ENCODE data around the gene WRAP73.
A peak's percentile ranks its signal among the peaks of the same experiment; 100 is the strongest.
"Not testable (repeated sequence)": the region's sequence is repeated elsewhere in the genome, so short reads cannot be mapped to it uniquely, and the experiment has no call there.

The WRAP73 gene

DNA sequence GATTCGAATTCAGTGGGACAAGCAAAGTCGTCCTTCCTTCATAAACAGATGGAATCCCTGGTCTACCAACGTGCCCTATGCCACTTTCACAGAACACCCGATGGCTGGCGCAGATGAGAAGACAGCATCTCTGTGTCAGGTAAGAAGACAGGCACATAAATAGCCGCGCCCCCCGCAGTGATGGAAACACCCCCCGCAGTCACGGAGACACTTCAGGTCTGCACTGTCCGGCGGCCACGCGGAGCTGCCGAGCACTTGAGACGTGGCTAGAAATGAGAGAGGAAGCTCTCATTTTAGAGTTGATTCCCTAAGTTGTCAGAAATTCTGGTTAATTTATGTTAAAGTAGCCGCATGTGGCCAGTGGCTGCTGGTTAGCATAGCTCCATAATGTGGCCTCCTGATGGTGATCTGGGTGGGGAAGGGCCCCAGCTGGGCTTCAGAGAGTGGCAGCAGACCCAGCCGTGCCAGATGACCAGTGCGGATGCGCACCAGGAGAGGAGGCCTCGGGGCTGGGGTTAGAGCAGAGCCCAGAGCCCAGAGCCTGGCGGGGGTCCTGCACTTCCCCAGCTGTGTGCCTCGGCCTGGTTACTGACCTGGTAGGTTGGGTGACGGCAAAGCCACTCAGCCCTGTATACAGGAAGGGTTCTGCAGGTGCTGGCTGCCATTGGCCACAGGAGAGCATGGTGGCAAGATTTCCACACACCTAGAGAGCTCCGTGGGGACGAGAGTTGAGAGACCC lies 22.2 kb downstream of the WRAP73 start:
- DNase-seq, result no peak

DNA sequence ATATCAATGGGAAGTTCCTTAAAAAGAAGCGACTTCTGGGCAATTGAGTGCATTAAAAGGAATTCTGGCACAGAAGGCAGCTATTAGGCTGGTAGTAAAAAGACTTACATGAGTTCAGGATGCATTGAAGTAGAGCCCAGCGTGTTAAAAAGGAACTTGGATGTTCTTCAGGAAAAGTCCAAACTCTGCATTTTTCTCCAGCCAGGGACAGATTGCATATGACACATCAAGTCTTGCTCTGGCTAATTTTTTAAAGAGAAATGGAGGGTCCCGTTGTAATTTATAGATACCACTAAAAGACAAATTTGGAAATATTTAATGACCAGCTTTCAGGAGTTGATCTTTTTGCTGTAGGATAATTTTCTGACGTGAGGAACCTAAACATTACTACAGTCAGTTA lies 23.9 kb downstream of the WRAP73 start:
- no peak for DNase-seq

DNA sequence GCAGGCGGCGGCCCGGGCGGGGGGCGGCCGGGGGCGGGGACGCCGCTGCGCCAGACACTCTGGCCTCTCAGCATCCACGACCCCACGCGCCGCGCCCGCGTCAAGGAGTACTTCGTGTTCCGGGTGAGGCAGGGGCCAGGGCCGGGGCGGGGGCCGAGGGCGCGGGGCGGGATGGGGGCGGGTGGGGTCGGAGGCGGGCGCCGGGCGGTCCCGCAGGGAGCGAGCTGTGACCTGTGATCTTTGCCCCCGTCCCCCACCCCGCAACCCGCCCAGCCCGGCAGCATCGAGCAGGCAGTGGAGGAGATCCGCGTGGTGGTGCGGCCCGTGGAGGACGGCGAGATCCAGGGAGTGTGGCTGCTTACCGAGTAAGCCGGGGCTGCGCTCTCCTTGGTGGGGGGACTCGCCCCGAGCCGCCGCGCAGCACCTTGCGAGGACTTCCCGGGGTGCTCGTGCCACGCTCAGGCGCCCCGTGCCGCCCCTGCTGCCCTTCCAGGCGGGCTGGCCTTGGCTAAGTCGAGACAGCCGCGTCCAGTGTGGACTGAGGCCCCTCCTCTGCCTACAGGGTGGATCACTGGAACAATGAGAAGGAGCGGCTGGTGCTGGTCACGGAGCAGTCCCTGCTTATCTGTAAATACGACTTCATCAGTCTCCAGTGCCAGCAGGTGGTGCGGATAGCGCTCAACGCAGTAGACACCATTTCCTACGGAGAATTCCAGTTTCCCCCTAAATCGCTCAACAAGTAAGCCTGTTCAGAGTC lies 24.6 kb downstream of the WRAP73 start:
- no peak for DNase-seq

DNA sequence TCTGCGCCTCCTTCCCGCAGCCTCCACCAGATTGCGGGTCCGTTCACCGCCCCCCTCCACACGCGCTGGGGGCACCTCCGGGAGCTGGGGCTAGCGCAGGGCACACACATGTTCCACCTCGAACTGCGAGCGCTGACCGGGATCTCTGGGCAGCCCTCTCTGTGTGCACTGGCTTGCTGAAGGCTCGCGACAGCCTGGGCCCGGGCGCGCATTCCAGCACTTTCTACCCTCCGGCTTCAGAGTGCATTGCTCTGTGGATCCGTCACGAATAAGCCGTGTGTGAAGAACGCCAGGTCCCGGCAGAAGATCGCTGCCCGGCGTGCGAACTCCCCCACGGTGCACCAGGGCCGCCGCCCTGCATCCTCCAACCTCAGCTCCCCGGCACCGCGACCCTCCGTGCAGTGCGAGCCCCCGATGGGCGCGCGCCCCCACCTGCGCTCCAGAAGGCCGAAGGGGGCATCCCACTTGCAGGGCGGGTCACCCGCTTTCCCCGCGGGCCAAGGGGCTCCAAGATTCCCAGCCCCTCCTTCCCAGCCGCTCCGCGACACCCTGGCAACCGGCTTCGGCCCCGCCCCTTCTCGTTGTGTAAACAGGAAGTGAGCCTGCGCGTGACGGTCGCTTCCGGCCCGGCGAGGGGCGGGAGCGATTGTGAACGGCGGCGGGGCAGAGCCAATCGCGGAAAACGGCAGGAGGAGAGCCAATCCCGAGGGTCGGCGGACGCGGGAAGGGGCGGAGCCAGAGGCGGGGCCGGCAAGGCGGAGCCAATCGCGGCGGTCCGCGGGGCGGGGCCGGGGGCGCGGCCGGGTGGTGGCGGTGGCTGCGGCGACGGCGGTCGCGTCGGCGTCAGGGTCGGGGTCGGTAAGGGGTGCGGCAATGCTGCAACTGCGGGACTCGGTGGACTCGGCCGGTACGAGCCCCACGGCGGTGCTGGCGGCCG lies 25.4 kb downstream of the WRAP73 start, which contains the start of gene TPRG1L:
TPRG1L (plus strand) TSS at position 816 of the 937 bp plus-strand sequence; CDS start at position 874, 58 bp downstream.
- peak; percentile 99 for DNase-seq

DNA sequence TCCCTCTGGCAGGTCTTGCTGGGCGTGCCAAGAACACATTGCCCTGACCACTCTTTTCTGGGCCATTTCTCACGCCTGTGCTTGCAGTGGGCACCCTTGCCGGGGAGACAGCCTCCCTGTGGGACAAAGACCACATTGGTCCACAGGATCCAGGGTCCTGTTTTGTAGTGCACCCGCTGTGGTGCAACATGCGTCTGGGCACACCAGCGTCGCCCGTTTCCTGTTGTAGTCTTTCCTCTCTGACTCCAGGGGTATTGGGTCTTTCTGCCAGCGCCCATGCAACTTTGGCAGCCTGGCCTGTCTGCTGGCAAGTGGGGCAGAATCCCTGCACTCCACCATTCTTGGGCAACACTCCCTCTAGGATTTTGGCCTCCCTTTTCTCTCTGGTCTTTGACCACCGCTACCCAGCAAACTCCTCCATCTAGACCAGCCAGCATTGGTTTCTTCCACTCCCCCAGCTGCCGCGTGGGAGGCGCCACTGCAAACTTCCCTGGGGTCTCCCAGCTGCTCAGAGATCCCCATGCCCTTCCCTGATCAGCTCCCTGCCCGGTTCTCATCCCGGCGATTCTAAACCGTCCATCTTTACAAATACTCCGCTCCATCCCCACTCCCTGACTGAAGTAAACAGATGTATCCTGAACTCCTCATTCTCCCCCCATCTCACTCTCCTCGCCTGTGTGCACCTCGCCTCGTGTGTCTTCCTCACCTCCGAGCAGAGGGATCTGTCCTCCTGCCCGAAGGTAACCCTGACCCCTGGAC lies 26.3 kb downstream of the WRAP73 start:
- DNase-seq, result no peak

DNA sequence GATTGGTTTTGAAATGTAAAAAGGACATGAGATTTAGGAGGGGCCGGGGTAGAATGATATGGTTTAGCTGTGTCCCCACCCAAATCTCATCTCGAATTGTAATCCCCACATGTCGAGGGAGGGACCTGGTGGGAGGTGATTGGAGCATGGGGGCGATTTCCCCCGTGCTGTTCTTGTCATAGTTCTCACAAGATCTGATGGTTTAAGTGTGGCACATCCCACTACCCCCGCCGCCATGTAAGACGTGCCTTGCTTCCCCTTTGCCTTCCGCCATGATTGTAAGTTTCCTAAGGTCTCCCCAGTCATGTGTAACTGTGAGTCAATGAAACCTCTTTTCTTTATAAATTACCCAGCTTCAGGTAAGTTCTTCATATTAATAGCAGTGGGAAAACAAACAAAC lies 27.8 kb downstream of the WRAP73 start:
- not testable (repeated sequence) for DNase-seq

DNA sequence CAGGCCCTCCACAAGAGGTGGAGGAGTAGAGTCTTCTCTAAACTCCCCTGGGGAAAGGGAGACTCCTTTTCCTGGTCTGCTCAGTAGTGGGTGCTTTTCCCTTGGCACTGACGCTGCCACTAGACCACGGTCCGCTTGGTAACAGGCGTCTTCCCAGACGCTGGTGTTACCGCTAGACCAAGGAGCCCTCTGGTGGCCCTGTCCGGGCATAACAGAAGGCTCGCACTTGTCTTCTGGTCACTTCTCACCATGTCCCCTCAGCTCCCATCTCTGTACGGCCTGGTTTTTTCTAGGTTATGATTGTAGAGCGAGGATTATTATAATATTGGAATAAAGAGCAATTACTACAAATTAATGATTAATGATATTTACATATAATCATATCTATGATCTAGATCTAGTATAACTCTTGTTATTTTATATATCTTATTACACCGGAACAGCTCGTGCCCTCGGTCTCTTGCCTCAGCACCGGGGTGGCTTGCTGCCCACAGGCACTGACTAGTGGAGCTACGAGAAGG lies 28.7 kb downstream of the WRAP73 start:
- DNase-seq, result not testable (repeated sequence)

DNA sequence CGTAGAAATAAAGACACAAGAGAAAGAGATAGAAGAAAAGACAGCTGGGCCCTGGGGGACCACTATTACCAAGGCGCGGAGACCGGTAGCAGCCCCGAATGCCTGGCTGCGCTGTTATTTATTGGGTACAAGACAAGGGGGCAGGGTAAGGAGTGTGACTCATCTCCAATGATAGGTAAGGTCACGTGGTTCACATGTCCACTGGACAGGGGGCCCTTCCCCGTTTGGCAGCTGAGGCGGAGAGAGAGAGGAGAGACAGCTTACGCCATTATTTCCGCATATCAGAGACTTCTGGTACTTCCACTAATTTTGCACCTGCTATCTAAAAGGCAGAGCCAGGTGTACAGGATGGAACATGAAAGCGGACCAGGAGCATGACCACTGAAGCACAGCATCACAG lies 29.2 kb downstream of the WRAP73 start:
- DNase-seq, result no peak

DNA sequence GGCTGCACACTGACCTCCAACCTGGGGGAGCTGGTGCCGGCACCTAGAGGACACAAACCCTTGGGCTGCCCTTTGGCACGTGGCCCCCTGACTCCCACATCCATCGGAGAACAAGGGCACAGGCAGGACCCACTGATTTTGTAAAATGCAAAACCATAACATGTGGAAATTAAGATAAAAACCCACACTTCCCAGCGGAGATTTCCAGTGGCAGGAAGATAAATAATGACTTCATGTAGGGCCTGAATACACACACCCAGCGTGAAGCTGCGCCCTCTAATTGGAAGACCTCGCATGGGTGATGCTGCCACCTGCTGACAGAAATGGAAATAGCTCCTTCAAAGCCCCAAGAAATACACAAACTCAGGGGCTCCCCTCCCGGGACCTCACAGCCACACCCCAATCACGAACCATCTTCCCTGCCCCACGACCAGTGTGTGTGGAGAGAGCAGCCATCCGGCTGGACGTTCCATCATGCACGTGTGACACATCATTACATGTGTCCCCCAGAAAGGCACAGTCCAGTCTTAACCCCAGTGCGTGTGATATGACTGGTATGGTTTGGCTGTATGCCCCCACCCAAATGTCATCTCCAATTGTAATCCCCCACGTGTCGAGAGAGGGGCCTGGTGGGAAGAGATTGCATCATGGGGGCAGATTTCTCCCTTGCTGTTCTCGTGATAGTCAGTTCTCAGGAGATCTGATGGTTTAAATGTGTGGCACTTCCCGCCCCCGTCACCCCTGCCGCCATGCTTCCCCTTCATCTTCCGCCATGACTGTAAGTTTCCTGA lies 30.8 kb downstream of the WRAP73 start:
- DNase-seq, result peak; percentile 59

DNA sequence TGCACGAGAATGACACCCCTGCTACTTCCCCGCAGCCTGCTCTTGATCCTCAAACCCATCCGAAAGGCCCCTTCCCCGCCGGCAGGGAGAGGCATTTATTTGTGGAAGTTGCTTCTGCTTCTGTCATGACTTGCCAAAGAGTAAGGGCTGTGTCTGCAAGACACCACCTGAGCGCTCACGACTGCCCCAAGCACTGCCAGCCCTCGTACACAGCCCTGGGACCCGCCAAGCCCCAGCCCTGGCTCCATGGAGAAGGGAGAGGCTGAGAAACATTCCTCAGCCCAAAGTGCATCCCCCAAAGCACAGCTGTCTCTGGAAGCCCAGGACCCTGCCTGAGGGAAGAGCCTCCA lies 31.4 kb downstream of the WRAP73 start:
- no peak for DNase-seq

DNA sequence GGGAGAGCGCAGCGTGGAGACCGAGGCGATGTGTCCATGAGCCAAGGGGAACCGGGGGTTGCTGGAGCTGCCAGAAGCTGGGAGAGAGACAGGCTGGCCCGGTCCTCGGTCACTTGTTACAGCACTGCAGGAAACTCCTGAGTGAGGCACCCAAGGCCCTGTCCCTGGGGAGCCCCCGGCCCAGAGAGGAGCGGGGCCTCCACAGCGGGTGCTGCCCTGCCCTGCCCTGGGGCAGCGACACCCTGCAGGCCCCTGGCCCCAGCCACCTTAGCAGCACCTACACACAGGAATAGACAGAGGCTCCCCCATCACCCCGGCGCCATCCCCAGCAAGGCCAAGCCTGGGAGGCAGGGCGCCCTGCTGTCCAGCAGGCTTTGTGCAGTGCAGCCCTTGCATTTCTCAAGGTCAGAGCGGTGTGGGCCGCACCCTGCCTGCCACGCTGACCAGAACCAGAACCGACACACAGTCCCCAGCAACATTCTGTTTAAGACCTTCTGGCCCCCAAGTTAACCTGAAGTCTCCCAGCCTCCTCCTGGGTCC lies 32.0 kb downstream of the WRAP73 start:
- no peak for DNase-seq

DNA sequence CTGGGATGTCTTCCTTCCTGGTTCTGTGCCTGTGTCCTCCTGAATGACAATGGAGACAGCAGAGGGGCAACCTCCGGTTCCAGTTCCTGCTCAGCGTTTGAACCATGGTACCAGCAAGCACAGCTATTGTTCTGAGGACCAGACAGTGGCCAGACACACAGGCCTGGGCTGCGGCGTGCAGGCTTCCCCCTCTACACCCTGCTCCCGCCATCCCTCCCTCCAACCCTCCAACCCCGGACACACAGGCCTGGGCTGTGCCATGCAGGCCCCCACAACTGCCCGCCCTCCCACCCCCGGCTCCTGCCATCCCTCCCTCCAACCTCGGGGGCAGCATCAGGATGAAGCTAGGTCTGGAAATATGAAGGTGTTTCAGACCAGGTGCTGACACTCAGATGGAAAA lies 33.0 kb downstream of the WRAP73 start:
- DNase-seq, result no peak

DNA sequence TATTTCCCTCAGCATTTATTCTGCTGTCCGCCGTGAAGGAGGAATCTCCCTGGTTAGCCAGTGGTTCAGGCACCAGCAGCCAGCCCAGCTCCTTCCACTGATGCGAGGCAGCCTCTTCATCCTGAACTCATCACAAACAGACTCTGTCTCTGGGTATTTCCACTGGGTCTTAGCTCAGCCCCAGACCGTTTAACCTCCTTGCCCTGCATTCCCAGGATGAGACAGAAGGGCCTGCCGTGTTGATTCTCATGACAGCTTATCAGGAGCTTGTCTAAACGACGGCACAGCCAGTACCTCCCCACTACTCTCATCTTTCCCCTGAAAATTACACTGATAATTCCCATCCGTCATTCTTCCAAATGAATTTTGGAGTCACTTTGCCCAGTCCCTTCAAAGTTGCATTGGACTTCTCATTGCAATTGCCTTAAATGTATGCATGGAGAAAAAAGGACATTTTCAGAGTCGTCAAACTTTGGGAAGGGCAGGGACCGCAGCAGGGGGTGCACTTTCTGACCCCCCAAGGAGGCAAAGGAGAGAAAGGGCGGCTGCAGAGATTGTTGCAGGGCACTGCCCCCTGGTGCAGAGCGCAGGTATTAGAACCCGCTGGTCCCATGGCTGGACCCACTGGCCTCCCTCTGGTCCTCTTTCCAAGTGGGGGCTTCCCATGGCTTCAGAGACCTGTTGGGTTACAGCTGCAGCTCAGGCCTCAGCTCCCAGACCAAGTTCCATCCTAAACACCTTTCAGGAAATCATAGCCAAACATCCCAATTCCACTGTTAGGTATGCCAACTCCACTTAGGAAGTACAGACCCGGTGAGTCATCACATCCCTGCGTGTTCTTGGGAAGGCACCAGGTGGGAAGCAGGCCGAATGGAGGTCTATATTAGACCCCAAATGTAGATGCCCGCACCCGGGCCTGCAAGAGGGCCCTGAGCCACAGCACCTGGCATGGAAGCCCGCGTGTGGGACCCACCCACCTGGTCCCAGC lies 34.9 kb downstream of the WRAP73 start:
- DNase-seq, result no peak

DNA sequence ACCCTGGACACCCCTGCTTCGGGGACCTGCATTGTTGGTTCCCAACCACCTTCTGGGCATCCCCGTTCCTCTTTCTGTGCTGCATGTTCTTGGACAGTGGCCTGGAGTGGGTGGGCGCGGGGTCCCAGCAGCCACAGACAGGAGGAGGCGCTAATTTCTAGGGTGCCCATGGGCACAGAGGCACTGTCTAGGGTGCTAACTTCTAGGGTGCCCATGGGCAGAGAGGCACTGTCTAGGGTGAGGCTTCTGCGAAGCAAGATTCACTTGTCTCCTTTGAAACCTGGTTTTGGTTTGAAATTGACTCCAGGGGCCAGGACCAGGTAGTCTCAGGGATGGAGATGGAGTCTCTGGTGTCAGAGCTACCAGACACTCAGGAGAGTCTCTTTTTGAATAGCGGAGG lies 37.8 kb downstream of the WRAP73 start:
- no peak for DNase-seq

DNA sequence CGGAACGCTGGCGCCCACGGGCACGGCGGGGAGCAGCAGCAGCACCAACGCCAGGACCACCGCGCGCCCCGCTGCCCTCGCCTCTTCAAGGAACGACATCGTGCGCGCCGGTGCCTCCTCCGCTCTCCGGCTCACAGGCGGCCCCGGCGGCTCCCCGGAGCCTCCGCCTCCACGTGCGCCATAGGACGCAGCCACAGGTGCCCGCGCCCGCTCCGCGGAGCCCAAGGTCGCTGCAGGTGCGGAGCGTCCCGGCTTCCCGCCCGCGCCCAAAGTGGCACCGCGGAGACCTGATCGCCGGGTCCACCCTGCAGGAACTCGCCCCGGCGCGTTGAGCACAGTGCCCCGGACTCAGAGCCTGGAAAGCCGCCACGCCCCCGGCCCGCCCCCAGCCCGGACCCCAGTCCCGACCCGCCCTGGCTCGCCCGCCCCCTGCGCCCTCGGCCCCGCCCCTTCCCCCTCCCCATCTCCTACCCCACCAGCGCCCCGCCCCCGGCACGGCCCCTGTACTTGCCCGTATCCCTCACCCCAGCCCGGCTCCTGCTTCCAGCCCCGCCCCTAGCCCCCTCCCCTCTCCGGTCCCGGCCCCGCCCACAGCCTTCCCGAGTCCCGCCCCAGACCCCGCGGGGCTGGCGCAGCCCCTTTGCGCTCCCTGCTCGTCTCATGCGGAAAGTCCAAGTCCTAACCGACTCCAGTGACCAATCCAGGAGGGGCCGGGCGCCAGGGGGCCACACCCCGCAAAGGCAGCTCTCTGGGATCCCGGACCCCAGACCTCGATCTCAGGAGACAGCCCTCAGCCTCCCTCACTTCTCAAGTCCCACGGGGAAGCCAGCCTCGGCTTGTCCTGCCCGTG lies 38.5 kb downstream of the WRAP73 start, which contains the start of gene MEGF6:
MEGF6 (minus strand) TSS at position 339 of the 850 bp plus-strand sequence; CDS start at position 99, 240 bp downstream.
- peak; percentile 91 for DNase-seq

DNA sequence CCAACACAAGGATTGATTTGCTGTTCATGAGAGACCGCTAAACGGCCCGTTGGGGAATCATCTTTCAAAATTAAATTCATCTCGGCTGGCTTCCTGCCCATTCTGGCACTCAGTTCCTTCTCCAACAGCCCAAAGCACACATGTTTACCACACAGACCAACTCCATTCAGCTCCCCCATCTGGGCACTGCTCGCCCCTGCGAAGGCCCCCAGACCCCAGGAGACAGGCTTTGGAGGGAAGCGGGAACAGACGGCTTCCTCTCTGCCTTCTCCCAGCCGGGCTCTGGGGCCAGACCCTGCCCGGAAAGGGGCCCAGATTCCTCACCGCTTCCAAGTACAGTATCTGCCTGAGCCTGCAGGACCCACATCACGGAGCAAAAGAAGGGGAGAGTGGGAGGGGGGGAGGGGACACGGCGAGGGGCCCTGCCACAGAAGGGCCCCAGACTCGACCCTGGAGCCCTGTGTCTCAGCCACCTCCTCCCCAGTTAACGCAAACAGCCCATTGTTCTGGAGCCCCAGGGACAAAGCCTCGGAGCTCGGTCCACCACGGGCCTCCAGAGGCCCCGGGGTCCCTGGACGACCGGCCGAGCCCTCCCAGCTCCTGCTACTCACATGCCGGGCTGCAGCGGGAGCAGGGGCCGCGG lies 39.3 kb downstream of the WRAP73 start:
- DNase-seq, result peak; percentile 91

DNA sequence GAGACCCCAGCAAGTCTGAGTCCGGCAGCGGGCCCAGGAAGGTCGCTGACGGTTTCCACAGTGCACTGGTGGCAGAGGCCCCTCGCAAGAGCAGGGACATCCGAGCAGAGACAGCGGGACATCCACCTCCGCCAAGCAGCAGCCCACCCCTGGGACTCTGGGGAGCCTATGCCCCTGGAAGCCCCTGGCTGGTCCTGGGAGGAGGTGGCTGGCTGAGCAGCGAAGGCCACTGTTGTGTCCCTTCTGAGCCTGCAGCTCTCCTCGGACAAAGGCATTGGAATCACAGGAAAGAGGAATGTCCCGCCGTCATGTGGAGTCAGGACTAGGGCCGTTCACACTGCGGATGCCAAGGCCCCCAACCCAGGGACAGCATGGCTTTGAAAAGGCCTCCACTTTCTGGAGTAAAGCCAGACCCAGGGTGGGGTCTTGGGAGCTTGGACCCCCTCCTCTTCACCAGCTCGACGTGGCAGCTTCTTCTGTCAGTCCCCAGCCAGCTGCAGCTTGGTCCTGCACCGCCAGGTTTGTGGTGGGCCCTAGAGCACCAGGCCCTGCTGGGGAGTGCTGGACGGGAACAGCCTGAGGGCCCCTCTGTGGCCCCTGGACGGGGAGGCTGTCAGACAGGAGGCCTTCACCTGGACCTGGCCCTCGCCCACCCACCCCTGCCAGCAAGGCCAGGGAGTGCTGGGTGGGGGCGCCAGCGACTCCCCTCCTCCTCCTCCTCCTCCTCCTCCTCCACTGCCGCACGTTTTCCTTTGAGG lies 40.0 kb downstream of the WRAP73 start:
- no peak for DNase-seq
